ENCODE data around the gene PLXNA4.

DNA sequence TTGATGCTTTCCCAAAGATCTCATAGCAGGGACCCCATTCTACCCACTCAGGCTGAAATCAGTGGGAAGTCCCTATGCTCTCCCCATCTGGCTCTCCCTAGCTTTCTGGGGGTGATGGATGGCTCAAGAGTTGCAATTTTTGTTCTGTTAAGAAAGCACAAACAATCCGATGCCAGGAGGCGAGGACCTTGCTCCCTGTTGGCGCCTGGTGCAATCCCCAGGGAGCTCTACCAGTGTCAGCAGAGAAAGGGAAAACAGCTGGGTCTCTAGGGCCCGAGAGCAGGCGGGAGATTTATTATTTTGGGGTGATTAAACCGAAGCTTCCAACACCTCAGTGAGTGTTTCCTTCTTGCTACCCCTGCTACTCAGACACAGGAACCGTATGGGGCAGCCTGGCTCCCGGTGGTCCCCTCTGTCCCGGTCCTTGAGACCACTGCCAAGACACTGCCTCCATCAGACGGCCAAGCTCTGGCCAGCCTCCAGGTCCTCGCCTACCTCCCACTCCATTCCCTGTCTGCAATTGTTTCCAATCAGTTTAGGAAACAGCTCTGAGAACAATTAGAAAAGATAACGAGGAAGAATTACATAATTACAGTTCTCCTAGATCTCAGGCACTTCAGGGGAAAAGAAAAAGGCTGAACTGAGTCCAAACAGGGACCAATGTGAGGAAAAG, 147.9 kb downstream of the PLXNA4 start:
- TF ChIP-seq, protein P1, sequence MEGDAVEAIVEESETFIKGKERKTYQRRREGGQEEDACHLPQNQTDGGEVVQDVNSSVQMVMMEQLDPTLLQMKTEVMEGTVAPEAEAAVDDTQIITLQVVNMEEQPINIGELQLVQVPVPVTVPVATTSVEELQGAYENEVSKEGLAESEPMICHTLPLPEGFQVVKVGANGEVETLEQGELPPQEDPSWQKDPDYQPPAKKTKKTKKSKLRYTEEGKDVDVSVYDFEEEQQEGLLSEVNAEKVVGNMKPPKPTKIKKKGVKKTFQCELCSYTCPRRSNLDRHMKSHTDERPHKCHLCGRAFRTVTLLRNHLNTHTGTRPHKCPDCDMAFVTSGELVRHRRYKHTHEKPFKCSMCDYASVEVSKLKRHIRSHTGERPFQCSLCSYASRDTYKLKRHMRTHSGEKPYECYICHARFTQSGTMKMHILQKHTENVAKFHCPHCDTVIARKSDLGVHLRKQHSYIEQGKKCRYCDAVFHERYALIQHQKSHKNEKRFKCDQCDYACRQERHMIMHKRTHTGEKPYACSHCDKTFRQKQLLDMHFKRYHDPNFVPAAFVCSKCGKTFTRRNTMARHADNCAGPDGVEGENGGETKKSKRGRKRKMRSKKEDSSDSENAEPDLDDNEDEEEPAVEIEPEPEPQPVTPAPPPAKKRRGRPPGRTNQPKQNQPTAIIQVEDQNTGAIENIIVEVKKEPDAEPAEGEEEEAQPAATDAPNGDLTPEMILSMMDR (IDR thresholded peaks at IDR 0.05), result no peak
- TF ChIP-seq CREB1 (CRISPR knock-in tag; IDR thresholded peaks at IDR 0.05), result no peak
- no peak for TF ChIP-seq ZBTB21 (CRISPR knock-in tag; IDR thresholded peaks at IDR 0.05; ENCODE audit: borderline replicate concordance)
- no peak for TF ChIP-seq SP1 (CRISPR knock-in tag; conservative IDR thresholded peaks at IDR 0.05)
- TF ChIP-seq FOXK1 (CRISPR knock-in tag; IDR thresholded peaks at IDR 0.05), result no peak
- TF ChIP-seq, protein P2, sequence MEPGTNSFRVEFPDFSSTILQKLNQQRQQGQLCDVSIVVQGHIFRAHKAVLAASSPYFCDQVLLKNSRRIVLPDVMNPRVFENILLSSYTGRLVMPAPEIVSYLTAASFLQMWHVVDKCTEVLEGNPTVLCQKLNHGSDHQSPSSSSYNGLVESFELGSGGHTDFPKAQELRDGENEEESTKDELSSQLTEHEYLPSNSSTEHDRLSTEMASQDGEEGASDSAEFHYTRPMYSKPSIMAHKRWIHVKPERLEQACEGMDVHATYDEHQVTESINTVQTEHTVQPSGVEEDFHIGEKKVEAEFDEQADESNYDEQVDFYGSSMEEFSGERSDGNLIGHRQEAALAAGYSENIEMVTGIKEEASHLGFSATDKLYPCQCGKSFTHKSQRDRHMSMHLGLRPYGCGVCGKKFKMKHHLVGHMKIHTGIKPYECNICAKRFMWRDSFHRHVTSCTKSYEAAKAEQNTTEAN (CRISPR knock-in tag; IDR thresholded peaks at IDR 0.05), result no peak
- no peak for TF ChIP-seq CBFB (CRISPR knock-in tag; IDR thresholded peaks at IDR 0.05; ENCODE audit: low read depth)
- TF ChIP-seq ZNF138 (CRISPR knock-in tag; conservative IDR thresholded peaks at IDR 0.05), result no peak

Data from WTC11 (cell line).